Tibial nerve (tissue), 4 donors: ENCODE results near the gene ULK3.

Source experiments
- EP300 ChIP-seq, 2 donors: sonication (generic); formaldehyde crosslinking; IDR thresholded peaks; one replicate each; pipeline ENCODE4 v1.6.1; 2017; ENCODE audit warnings: antibody characterized with exemption in 2 of 2, mild to moderate bottlenecking in 1 of 2
- POLR2A ChIP-seq, 2 donors: fragments of 450-650 bp; IDR thresholded peaks; one replicate each; pipeline ENCODE4 v1.6.1; 2017; ENCODE audit warnings: antibody characterized with exemption in 2 of 2, mild to moderate bottlenecking in 2 of 2, moderate library complexity in 2 of 2
- TF ChIP-seq, protein P1 (sequence below), 5 experiments: fragments of 200-600 bp in 3 of 5; fragments of 450-650 bp in 2 of 5; sonication (generic) in 3 of 5; IDR thresholded peaks; one replicate each; pipeline ENCODE4 v1.5.1; 2016 to 2019; ENCODE audit warnings: antibody characterized with exemption in 5 of 5, mild to moderate bottlenecking in 3 of 5, moderate library complexity in 2 of 5

GRCh38 chr15:74832826-74833225 lies 10.1 kb downstream of the ULK3 start:
- TF ChIP-seq POLR2A (IDR thresholded peaks at IDR 0.05) (no peak), EP300 (IDR thresholded peaks at IDR 0.05) (no peak)
- TF ChIP-seq, protein P1, sequence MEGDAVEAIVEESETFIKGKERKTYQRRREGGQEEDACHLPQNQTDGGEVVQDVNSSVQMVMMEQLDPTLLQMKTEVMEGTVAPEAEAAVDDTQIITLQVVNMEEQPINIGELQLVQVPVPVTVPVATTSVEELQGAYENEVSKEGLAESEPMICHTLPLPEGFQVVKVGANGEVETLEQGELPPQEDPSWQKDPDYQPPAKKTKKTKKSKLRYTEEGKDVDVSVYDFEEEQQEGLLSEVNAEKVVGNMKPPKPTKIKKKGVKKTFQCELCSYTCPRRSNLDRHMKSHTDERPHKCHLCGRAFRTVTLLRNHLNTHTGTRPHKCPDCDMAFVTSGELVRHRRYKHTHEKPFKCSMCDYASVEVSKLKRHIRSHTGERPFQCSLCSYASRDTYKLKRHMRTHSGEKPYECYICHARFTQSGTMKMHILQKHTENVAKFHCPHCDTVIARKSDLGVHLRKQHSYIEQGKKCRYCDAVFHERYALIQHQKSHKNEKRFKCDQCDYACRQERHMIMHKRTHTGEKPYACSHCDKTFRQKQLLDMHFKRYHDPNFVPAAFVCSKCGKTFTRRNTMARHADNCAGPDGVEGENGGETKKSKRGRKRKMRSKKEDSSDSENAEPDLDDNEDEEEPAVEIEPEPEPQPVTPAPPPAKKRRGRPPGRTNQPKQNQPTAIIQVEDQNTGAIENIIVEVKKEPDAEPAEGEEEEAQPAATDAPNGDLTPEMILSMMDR (IDR thresholded peaks at IDR 0.05): no peak
